IPS-NIHi7 (cell line): ENCODE results near the gene CRELD2.

Source experiments
- DNase-seq: peaks from one replicate; pipeline ENCODE4 v3.0.0; 2012; ENCODE audit warnings: mixed read lengths; ENCODE audit errors: extremely low spot score

Gene CRELD2

DNA sequence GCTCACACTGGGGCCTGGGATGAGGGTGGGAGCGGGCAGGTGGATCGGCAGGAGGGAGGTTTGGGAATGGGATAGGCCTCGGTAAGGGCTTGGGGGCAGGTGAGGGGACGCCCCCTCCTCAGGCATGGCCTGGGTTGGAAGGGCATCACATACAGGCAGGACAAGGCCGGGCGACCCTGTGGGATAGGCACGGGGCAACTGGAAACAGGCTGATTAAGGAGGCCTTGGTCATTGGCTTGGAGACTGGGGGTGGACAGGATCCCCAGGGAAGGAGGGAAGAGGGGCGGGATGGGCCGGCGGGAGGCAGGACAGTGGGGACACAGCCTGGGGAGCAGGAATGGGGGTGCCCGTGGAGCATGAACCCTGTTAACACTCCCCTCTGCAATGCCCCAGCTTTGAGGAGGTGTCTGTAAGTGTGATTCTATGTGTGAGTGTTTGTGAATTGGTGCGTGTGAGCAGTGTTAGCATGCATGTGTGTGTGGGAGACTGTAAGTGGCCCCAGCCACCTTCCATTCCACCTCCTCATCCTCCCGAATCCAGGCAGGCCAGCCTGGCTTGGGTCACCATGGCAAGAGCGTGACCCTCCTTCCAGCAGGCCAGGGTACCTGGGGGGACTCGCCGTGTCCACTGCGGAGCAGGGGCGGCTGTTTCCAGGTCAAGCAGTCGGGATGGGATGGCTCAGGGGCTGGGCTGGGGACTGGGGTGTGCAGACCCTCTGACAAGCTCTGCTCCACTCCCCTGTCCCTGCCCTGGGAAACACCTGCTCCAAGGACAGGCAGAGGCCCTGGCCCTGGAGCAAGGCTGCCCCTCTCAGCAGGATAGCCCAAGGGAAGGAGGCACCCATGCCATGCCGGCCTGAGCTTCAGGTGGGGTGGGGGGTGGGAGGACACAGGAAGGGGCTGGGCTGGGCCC is 38.7 kb downstream of the CRELD2 start:
- no peak for DNase-seq

DNA sequence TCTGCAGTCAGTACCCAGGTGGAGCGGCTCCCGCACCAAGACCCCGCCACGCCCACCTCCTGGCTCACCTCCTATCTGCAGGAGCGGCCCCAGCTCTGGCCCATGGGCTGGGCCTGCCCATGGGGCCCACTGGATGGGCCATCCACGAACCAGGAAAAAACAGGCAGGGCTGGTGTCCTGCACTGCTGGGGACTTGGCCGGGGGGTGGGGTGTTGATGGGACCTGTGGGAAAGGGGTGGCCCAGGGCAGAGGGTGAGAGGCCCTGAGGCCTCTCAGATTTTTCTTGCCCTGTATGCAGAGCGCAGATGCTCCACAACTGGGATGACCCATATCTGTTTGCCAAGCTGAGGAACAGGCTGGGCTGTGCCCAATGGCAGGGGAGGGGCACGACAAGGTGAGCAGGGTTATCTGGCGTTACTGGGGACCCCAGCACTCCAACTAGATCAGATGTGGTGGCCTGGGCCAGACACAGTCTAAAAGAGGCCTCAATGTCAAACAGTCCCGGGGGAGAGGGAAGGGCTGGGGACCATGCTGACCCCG is 39.5 kb downstream of the CRELD2 start:
- no peak for DNase-seq

DNA sequence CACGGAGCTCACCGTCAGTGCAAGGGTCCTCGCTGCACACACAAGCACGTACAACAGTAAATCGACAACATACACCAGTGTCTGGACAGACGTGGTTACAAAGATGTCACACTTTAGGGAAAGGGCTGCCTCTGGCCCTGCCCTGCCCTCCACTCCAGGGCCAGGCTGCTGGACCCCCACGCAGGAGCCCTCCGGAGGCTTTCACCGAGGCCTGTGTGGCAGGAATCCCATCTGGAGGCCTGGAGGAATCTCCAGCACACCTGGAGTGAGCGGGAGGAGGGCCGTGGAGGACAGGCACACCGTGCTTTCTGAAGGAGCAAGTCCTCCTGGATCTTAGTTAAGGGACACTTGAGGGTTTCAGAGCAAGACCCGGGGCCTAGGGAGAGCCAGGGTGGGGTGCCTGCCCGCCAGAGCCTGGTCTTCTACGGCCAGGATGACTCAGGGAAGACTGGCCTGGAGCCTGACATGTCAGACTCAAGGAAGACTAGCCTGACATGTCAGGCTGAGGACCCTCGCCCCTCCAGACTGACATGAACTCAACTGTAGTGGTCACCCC is 40.0 kb downstream of the CRELD2 start:
- DNase-seq: no peak

DNA sequence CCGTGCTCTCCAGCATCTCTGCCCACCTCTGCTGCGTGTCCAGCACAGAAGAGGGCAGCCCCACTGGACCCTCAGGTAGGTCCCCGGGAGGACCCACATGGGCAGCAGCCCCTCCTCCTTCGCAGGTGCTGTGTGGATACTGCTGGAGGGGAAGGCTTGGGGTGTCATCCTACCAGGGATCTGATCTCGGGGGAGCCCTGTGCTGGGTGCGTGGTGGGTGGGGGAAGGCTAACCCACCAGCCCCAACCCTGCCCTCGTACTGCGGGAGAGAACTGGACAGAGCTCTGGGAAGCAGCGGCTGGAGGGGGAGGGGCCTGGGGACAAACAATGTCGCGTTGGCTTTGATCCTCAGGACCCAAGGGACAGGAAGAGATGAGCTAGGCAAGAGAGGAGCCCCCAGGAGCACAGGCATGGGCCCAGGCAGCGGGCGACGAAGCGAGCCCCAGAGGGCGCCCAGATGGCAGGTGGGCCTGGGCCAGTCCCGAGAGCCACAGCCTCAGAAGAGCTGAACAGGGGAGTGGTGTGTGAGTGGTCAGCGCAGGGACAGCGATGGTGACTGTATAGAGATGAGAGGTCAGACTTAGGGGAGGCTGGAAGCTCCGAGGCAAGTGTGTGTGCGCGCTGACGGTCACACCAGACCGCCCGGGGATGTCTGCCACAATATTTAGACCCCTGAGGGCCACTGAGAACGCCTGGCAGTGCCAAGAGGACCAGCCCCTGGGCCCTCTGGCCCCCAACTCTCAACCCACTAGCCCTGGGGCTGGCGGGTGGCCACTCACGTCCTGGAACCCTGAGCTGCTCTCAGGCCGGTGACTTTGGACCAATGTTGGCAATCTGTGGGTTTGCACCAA is 40.7 kb downstream of the CRELD2 start:
- no peak for DNase-seq

DNA sequence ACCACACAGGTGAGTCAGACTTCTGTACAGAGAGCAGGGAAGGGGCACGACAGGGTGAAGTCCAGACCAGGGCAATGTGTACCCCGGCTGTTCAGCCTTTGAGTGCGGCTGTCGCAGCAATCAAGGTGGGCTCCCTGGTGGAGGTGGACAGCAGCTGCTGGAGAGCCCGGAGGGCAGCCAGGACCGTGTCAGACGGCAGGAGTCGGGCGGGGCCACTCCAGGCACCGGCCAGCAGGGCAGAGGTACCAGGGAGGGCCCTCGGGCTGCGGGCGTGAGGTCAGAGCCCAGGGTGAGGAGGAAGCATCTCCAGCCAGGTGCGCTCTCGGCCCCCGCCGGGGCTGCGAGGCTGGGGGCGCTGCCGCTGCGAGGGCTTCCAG is 41.3 kb downstream of the CRELD2 start:
- DNase-seq: peak; percentile 61

DNA sequence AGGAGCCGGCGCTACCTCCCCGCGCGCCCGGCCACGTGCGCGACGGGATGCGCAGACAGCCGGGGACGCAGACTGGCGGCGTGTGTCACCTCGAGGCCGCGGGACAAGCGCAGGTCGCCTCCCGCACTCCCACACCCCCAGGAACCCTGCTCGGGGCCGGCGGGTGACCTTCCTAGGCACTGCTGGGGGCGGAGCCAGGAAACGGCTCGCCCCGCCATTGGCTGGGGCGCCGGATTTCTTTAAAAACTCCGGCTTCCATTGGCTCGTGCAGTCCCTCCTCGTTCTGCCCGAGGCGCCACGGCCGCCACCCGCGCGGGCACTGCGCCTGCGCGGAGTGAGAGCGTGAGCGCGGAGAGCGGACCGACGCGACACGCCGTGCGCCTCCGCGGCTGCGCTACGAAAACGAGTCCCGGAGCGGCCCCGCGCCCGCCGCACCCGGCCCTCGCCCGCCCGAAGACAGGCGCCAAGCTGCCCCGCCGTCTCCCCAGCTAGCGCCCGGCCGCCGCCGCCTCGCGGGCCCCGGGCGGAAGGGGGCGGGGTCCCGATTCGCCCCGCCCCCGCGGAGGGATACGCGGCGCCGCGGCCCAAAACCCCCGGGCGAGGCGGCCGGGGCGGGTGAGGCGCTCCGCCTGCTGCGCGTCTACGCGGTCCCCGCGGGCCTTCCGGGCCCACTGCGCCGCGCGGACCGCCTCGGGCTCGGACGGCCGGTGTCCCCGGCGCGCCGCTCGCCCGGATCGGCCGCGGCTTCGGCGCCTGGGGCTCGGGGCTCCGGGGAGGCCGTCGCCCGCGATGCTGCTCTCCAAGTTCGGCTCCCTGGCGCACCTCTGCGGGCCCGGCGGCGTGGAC is 41.9 kb downstream of the CRELD2 start, which contains the start of gene PIM3:
Gene PIM3 (plus strand): TSS at position 614 of the 846 bp plus-strand sequence. CDS start 176 bp downstream, at position 790.
- DNase-seq: peak; percentile 97

DNA sequence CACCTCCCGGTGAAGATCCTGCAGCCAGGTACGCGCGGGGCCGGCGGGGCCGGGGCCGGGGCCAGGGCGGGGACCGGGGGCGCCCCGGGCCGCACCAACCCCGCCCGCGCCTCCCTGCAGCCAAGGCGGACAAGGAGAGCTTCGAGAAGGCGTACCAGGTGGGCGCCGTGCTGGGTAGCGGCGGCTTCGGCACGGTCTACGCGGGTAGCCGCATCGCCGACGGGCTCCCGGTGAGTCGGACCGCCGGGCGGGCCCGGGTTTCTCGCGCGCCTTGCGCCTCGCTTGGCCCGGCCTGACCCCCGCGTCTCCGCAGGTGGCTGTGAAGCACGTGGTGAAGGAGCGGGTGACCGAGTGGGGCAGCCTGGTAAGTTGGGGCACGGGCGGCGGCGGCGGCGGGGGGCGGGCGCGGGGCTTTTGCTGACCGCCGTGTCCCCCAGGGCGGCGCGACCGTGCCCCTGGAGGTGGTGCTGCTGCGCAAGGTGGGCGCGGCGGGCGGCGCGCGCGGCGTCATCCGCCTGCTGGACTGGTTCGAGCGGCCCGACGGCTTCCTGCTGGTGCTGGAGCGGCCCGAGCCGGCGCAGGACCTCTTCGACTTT is 42.7 kb downstream of the CRELD2 start:
- DNase-seq: no peak

DNA sequence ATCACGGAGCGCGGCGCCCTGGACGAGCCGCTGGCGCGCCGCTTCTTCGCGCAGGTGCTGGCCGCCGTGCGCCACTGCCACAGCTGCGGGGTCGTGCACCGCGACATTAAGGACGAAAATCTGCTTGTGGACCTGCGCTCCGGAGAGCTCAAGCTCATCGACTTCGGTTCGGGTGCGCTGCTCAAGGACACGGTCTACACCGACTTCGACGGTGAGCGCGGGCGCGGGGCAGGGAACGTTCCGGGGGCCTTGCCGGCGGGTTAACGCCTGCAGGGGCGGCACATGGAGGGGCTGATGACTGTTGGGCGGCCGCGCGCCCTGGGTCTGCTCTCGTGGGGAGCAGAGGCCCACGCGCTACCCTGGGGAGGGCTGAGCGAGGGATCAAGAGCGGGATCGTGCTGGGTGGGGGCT is 43.2 kb downstream of the CRELD2 start:
- DNase-seq: no peak

DNA sequence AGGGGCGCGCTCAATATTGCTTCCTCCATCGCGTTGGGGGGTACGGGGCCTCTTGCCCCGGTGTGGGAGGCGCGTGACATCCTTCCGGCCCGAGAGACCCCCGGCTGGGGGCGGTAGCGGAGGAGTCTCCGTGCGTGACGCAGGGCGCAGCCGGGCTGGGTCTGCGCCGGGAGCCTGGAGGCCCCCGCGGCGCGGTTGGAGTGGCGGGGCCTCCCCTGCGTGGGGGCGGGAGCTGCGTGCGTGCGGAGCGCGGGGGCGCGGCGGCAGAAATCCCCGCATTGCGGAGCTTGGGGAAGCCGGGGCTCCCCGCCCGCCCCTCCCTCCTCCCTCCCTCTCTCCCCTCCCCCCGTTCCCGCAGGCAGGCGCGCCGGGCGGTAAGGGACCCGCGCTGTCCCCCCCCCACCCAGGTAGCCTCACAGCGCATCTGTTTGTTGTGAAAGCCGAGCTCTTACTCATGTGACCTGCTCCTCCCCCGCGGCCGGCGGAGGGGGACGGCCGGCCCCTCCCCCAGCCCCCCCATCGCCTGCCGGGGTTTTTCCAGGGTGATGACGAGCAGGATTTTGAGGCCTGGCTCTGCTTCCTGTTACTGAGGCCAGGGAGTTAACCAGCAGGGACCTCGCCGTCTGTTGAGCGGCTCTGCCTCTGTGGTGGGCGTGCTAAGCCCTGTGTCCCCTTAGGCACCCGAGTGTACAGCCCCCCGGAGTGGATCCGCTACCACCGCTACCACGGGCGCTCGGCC is 43.7 kb downstream of the CRELD2 start:
- peak; percentile 81 for DNase-seq

DNA sequence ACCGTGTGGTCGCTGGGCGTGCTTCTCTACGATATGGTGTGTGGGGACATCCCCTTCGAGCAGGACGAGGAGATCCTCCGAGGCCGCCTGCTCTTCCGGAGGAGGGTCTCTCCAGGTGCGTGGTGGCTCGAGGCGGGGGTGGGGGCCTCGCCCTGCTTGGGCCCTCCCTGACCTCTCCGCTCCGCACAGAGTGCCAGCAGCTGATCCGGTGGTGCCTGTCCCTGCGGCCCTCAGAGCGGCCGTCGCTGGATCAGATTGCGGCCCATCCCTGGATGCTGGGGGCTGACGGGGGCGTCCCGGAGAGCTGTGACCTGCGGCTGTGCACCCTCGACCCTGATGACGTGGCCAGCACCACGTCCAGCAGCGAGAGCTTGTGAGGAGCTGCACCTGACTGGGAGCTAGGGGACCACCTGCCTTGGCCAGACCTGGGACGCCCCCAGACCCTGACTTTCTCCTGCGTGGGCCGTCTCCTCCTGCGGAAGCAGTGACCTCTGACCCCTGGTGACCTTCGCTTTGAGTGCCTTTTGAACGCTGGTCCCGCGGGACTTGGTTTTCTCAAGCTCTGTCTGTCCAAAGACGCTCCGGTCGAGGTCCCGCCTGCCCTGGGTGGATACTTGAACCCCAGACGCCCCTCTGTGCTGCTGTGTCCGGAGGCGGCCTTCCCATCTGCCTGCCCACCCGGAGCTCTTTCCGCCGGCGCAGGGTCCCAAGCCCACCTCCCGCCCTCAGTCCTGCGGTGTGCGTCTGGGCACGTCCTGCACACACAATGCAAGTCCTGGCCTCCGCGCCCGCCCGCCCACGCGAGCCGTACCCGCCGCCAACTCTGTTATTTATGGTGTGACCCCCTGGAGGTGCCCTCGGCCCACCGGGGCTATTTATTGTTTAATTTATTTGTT is 44.6 kb downstream of the CRELD2 start:
- DNase-seq: no peak

DNA sequence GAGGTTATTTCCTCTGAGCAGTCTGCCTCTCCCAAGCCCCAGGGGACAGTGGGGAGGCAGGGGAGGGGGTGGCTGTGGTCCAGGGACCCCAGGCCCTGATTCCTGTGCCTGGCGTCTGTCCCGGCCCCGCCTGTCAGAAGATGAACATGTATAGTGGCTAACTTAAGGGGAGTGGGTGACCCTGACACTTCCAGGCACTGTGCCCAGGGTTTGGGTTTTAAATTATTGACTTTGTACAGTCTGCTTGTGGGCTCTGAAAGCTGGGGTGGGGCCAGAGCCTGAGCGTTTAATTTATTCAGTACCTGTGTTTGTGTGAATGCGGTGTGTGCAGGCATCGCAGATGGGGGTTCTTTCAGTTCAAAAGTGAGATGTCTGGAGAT is 45.2 kb downstream of the CRELD2 start:
- DNase-seq: no peak

DNA sequence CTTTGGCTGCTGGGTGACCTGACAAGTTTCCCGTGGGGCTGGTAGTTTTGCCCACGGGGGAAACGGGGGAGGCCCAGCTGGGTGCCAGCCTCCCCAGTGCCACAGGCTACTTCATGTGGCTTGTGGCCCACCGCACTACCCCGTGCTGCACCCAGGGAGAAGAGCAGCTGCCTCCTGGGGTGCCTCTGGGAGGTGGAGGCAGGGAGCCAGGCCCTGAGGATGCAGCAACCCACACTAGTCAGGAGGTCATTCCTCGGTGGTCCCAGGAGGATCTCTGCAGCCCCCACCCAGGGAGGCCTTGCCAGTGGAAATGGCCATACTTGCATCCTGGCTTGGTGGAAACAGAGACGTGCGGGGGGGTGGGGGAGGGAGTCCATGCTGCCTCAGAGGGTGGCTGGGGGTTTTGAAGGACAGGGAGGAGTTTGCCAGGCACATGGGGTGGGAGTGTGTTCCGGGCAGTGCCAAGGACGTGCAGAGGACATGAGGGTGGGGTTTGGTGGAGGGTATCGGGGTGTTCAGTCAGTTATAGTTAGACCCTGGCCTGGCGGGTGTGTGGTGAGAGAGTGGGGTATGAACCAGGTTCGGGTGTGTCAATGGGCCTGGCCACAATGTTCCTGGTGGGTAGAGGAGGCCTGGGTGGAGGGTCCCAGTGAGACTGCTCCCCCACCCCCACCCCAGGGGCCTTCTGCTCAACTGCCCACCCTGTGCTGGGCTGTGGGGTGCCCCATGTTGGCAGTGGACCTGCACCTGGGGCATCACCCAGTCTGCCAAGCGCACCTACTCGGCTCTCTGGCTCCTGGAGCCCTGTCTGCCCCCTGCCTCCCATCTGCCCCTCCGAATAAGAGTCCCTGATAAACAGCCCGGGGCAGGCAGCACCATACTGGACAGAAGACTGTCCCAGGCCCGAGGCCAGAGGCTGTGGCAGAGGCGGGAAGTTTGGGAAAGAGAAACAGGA is 46.0 kb downstream of the CRELD2 start:
- DNase-seq: no peak

DNA sequence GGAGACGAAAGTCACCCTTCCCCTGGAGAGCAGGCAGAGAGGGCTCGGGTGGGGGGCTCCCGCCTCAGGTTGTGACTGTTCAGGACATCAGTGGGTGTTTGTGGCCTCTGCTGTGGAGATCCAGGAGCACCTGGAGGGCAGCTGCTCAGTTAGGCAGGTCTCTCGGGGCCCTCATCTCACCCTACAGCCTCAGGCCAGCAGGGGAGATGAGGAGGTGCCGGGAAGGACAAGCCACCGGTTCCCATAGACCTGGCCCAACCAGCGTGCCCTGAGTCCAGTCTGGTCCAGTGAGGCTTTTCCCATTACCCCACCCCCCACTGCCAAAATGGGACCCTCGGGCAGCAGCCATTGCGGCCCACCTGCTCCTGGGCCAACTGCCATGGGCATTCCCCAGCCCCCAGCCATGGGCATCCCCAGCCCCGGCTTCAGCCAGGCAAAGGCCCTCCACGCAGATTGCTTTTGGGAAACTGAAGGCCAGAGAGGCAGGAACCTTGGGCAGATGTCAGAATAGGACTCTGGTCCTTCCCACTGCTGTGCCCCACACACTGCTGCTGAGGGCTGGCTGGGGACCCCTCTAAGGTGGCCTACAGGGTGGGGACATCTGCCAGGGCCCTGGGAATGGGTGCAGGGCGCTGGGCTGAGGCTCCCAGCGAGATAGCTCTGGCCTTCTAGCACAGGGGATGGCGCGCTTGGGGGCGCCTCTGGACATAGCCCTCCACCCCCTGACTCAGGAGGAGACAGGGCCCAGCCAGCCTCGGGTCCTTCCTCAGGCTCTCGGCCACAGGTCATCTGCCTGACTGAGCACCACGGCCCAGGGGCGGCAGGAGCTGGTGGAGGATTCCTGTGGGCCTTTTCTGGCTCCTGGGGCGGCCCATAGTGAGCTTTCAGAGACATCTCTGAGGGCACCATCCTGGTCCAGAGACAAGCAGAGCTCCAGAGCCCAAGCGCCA is 46.9 kb downstream of the CRELD2 start:
- DNase-seq: no peak

DNA sequence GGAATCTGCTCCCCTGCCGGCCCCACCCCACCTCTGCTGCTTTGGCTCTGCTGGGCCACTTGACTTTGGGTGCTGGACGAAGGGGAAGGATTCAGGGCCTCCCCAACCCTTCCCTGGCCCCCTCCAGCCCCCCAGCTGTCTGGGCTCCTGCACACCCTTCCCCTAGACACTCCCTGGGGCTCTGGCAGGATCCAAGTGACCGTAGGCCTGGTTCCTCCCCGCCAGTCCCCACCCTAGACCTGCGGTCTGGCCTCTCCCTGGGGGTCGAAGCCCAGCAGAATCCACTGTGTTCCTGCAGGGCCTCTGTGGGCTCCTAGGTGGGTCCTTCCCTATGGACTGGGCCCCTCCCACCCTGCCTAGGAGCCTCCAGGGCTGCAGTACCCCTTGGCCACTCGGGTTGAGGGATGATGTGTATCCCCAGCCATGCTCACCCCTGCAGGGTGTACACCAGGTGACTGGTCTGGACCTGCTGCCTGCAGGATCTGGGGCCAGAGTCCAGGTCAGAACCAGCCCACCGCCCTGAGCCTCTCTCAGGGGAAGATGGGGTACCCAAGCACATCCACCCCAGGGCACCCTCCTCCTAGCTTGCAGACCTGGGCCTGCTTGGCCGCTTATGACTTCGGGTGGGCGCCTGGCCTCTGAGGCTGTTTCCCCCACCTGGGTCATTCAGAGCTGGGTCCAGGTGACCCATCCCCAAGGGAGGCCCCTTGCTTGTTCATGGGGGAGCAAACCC is 47.8 kb downstream of the CRELD2 start:
- no peak for DNase-seq

DNA sequence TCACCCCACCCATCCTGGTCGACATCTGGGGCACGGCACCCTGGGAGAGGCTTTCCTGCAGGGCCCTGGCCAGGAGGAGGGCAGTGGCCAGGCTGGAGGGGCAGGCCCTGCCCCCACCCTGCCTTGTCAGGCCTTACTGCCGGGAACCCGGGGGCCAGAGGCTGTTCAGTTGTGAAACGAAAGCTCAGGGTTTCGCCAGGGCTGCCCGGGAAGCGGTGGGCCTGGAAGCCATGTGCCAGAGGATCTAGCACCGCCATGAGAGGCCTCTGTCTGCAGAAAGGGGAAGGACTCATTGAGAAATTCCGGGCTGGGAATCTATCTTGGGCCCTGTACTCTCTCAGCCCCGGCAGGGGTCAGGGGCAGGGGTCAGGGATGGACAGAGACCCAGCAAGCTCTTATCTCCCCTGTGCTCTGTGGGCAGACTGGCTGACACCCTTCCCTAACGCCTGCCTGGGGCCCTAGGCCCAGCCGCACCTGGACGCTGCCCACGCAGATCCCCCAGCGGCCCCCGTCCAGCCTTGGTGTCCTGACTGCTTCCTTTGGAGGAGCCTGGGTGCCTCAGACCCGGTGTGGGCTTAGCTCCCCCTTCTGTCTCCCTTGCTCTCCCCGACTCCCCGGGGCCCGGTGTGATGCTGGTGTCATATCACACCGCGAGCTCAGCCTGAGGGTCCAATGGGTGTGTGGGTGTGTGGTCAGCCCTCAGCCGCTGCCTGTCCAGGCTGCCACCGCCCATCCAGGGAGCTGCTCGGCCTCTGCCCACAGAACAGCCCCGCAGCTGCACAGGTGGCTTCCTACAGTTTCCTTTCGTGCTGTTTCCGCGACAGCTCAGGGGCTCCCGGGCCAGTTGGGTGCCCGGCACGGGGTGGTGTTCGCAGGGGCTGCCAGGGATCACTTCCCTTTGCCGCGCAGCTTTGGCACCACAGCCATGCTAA is 48.6 kb downstream of the CRELD2 start:
- DNase-seq: no peak
